Neural progenitor cell (in vitro differentiated cells): ENCODE results near the gene ANAPC15. TPM values are rescaled to one million over a fixed set of nuclear protein-coding genes. Genes with fewer than 3 reads are reported as not detected.

ENCODE experiments used
- DNase-seq: peaks from one replicate; pipeline ENCODE4 v3.0.0-alpha.2; 2016; ENCODE audit warnings: low spot score
- H2AFZ ChIP-seq: fragments of 200-600 bp; sonication (generic); replicated peaks from 2 replicates; pipeline ENCODE4 v1.6.1; 2016; ENCODE audit warnings: antibody characterized with exemption
- H3F3A ChIP-seq: fragments of 200-600 bp; sonication (generic); 2 replicates; pipeline ENCODE4 v1.6.1; 2016; ENCODE audit warnings: antibody characterized with exemption, low read depth
- H3K27ac ChIP-seq: fragments of 200-600 bp; sonication (generic); 2 replicates; pipeline ENCODE4 v1.5.1; 2016; ENCODE audit warnings: mild to moderate bottlenecking
- H3K27me3 ChIP-seq: fragments of 200-600 bp; sonication (generic); 2 replicates; pipeline ENCODE4 v1.6.1; 2016; ENCODE audit warnings: mild to moderate bottlenecking, moderate library complexity
- H3K36me3 ChIP-seq: fragments of 200-600 bp; sonication (generic); 2 replicates; pipeline ENCODE4 v1.5.1; 2016
- H3K4me1 ChIP-seq: fragments of 200-600 bp; sonication (generic); 2 replicates; pipeline ENCODE4 v1.6.1; 2016; ENCODE audit warnings: mixed run types
- H3K4me2 ChIP-seq: fragments of 200-600 bp; sonication (generic); 2 replicates; pipeline ENCODE4 v1.6.1; 2016
- H3K4me3 ChIP-seq: fragments of 200-600 bp; sonication (generic); 2 replicates; pipeline ENCODE4 v1.5.1; 2016
- H3K79me2 ChIP-seq: fragments of 200-600 bp; sonication (generic); 2 replicates; pipeline ENCODE4 v1.6.1; 2016; ENCODE audit warnings: low read depth
- H3K9ac ChIP-seq: fragments of 200-600 bp; sonication (generic); 2 replicates; pipeline ENCODE4 v1.6.1; 2016
- H3K9me3 ChIP-seq: fragments of 200-600 bp; sonication (generic); 2 replicates; pipeline ENCODE4 v1.5.1; 2016; ENCODE audit warnings: low read depth
- H4K20me1 ChIP-seq: fragments of 200-600 bp; sonication (generic); 2 replicates; pipeline ENCODE4 v1.6.1; 2016; ENCODE audit warnings: low read depth
- H3K27ac Mint-ChIP-seq: 3 replicates; pipeline ENCODE4 v1.8.0; 2021; ENCODE audit warnings: mixed read lengths
- H3K27me3 Mint-ChIP-seq: 2 replicates; pipeline ENCODE4 v1.8.0; 2022; ENCODE audit warnings: low read depth, mild to moderate bottlenecking, inconsistent platforms, moderate library complexity, mixed read lengths; ENCODE audit not compliant: insufficient read depth
- H3K36me3 Mint-ChIP-seq: 3 replicates; pipeline ENCODE4 v1.8.0; 2021; ENCODE audit warnings: mixed read lengths
- H3K4me1 Mint-ChIP-seq: 3 replicates; pipeline ENCODE4 v1.8.0; 2021; ENCODE audit warnings: mixed read lengths
- H3K4me3 Mint-ChIP-seq: 3 replicates; pipeline ENCODE4 v1.8.0; 2021; ENCODE audit warnings: mild to moderate bottlenecking, moderate library complexity, mixed read lengths
- H3K9me3 Mint-ChIP-seq: 3 replicates; pipeline ENCODE4 v1.8.0; 2020; ENCODE audit warnings: mixed read lengths
- CTCF ChIP-seq: fragments of 200-600 bp; sonication (generic); IDR thresholded peaks from 2 replicates; pipeline ENCODE4 v1.5.1; 2017; ENCODE audit warnings: antibody characterized with exemption, mild to moderate bottlenecking
- EZH2 ChIP-seq: fragments of 200-600 bp; sonication (generic); IDR thresholded peaks from 2 replicates; pipeline ENCODE4 v1.6.1; 2017; ENCODE audit warnings: antibody characterized with exemption, mild to moderate bottlenecking, moderate library complexity
- EZH2phosphoT487 ChIP-seq: fragments of 200-600 bp; sonication (generic); IDR thresholded peaks from 2 replicates; pipeline ENCODE4 v1.6.1; 2017; ENCODE audit warnings: antibody characterized with exemption
- total RNA-seq: library from RNA; depleted of rRNA; stranded (reverse); fragments of >200 nt; gene quantifications from 2 replicates; pipeline ENCODE4 v1.2.3, GENCODE V29; 2015; ENCODE audit warnings: low replicate concordance

The ANAPC15 gene
- total RNA-seq, 1 donor from 2014 or later = 45.6 TPM

- Mint-ChIP-seq H3K27ac (peak within 1 kb of the TSS; percentile 100), H3K4me3 (peak within 1 kb of the TSS; percentile 90), H3K27me3 (peaks cover 2% of the 10 kb centered on the region), H3K9me3 (no peaks in the 10 kb centered on the region), H3K4me1 (peaks cover 33% of the 10 kb centered on the region), H3K36me3 (peaks cover 3% of the 10 kb centered on the region)
- Histone ChIP-seq H3K36me3 (no peaks in the 10 kb centered on the region), H3F3A (peaks cover 18% of the 10 kb centered on the region), H3K9ac (peak within 1 kb of the TSS; percentile 41), H3K79me2 (peaks cover 46% of the 10 kb centered on the region), H3K9me3 (no peaks in the 10 kb centered on the region), H3K4me1 (peaks cover 16% of the 10 kb centered on the region), H3K4me3 (peak within 1 kb of the TSS; percentile 85), H2AFZ (peak within 1 kb of the TSS; percentile 43), H3K27ac (peak within 1 kb of the TSS; percentile 80), H4K20me1 (peaks cover 36% of the 10 kb centered on the region), H3K4me2 (peak within 1 kb of the TSS; percentile 81), H3K27me3 (no peaks in the 10 kb centered on the region)
- DNase-seq = peak; percentile 100
- TF ChIP-seq EZH2phosphoT487 (no peak), EZH2 (no peak), CTCF (no peak)
These were observed 31.9 kb downstream of the ANAPC15 start, which contains the start of the genes LRRC51 and NUMA1 for GRCh38 chr11:72080326-72081183. Gene LRRC51 (plus strand): TSS chr11:72080850. CDS start chr11:72089084, 8,234 bp downstream. Gene NUMA1 (minus strand): TSS chr11:72080542. CDS start chr11:72035943, 44,599 bp downstream.

GRCh38 chr11:72079819-72080325 is 32.6 kb downstream of the ANAPC15 start:
- Histone ChIP-seq H3K9me3 (no peaks in the 10 kb centered on the region), H3K9ac (peak overlapping the region; percentile 41), H3K27me3 (no peaks in the 10 kb centered on the region), H3K27ac (peak overlapping the region; percentile 80), H3K79me2 (peaks cover 53% of the 10 kb centered on the region), H3K4me1 (peaks cover 16% of the 10 kb centered on the region), H3F3A (peaks cover 15% of the 10 kb centered on the region), H3K36me3 (no peaks in the 10 kb centered on the region), H3K4me3 (peak overlapping the region; percentile 85), H4K20me1 (peaks cover 43% of the 10 kb centered on the region), H2AFZ (no peak overlapping the region), H3K4me2 (peak overlapping the region; percentile 81)
- Mint-ChIP-seq H3K36me3 (peaks cover 4% of the 10 kb centered on the region), H3K27me3 (peaks cover 2% of the 10 kb centered on the region), H3K27ac (peak overlapping the region; percentile 31), H3K4me1 (peaks cover 34% of the 10 kb centered on the region), H3K9me3 (no peaks in the 10 kb centered on the region), H3K4me3 (peak overlapping the region; percentile 90)
- TF ChIP-seq CTCF (no peak), EZH2phosphoT487 (no peak), EZH2 (no peak)
- DNase-seq = no peak

- peaks cover 5% of the 10 kb centered on the region for H3K36me3 Mint-ChIP-seq
- no peak for TF ChIP-seq CTCF
- no peak for TF ChIP-seq EZH2phosphoT487
- no peak for TF ChIP-seq EZH2
- no peak overlapping the region for H3K27ac Mint-ChIP-seq
- H3K9me3 Mint-ChIP-seq = no peaks in the 10 kb centered on the region
- H3K27me3 ChIP-seq = no peaks in the 10 kb centered on the region
- peak overlapping the region; percentile 90 for H3K4me3 Mint-ChIP-seq
- H3K27me3 Mint-ChIP-seq = peaks cover 2% of the 10 kb centered on the region
- no peak overlapping the region for H2AFZ ChIP-seq
- H3K9ac ChIP-seq = peak overlapping the region; percentile 41
- no peak overlapping the region for H3K27ac ChIP-seq
- peaks cover 67% of the 10 kb centered on the region for H3K79me2 ChIP-seq
- H3K4me1 Mint-ChIP-seq = peaks cover 35% of the 10 kb centered on the region
- H3K9me3 ChIP-seq = no peaks in the 10 kb centered on the region
- peaks cover 15% of the 10 kb centered on the region for H3F3A ChIP-seq
- H4K20me1 ChIP-seq = peaks cover 55% of the 10 kb centered on the region
- peak overlapping the region; percentile 85 for H3K4me3 ChIP-seq
- DNase-seq = no peak
- H3K4me1 ChIP-seq = peaks cover 16% of the 10 kb centered on the region
- peak overlapping the region; percentile 81 for H3K4me2 ChIP-seq
- H3K36me3 ChIP-seq = no peaks in the 10 kb centered on the region
These were observed 34.0 kb downstream of the ANAPC15 start for GRCh38 chr11:72078477-72078876.
